OCI-M2 (cell line): ENCODE results near the gene IL1RAPL1.

Experiments used
- DNase-seq: peaks from one replicate; lab custom pipeline; 2025; ENCODE audit not compliant: unreplicated experiment; lab: John Stamatoyannopoulos, UW

Gene IL1RAPL1

GRCh38 chrX:28626515-28626914 is 39.3 kb downstream of the IL1RAPL1 start:
- no peak for DNase-seq

- no peak for DNase-seq
Measured at GRCh38 chrX:28628120-28628519, 40.9 kb downstream of the IL1RAPL1 start.

- DNase-seq, result no peak
Measured at GRCh38 chrX:28638775-28639174, 51.5 kb downstream of the IL1RAPL1 start.

GRCh38 chrX:28639451-28639850 is 52.2 kb downstream of the IL1RAPL1 start:
- DNase-seq, result no peak

DNA sequence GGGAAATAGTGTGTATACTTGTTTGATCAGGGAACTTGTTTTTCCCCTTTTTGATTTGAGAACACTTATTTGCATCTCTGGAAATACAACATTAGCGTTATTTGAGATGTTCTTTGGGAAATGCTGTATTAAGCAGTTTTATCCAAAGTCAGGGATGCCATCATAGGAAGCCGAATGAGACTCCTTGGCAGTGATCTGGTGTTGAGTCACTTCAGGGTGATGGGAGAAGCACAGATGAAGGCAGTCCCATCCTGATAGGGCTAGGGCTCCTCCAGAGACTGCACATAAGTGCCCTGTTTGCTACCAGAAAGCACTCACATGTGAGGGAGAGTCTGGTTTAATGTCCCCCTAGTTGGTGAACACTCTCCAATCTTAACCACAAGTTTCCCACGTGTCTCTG is 62.3 kb downstream of the IL1RAPL1 start:
- DNase-seq, result no peak

DNA sequence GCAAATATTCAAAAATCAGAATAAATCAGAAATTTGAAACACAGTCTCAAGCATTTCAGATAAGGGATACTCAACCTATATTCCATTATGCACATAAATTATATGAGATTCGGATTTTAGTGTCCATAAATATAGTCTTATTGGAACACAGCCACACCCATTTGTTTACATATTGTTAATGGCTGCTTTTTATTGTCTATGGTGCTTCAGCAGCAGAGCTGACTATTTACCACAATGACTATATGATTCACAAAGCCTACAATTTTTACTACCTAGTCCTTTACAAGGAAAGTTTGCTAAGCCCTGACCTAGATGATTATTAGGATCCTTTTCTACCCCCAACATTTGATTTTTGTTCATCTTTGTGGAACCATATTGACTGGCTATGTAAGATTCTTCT is 63.9 kb downstream of the IL1RAPL1 start:
- no peak for DNase-seq

DNA sequence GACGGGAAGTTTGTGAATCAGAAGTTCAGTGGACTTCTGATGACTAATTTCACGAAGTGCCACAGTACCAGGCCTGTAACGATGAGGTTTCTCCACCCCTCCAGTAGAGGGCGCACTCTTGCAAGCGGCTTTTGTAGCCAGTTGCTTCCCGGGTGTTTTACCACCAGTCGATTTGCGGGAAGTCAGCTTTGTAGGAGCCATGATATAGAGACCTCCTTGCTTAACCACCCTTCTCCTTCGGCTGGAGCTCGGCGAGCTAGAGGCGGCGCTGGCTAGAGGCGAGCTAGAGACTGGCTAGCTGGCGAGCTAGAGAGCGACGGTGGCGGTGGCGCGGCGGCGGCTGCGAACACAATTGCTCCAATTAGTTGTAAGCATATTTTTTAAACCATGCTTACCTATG is 72.0 kb downstream of the IL1RAPL1 start:
- no peak for DNase-seq

DNA sequence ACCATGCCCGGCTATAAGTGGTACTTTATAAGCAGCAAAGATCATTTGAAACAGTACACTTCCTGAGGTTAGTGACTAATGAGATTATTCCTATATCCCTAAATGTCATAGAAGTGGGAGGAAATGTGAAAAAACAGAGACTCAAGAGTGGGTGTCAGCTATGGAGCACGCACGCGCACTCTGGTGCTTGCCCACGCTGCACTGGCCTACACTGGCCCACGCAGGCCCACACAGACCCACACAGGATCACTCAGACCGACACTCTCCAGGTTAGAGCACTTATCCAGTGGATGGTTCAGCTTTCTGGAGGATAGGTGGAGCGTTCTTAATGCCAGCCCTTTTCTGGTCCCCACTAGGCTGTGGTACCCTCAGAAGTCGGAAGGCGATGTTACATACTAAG is 78.5 kb downstream of the IL1RAPL1 start:
- no peak for DNase-seq

- no peak for DNase-seq
Measured at GRCh38 chrX:28668303-28668702, 81.1 kb downstream of the IL1RAPL1 start.

DNA sequence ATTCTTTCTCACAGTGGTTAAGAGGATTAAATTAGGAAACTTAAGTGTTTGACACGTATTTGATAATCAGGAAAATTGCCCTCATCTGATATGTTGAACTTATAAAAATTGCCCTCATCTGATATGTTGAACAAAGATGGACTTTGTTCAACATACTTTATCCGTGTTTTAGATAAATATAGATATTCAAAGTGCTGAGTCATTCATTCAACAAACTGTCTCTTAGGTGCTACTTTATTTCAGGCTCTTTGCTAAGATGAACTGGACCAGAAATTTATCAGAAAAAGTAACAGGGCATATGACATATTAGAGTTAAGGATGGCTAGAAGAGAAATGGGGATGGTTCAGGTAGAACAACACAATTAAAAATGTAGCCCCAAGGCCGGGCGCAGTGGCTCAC is 81.7 kb downstream of the IL1RAPL1 start:
- DNase-seq, result no peak

- DNase-seq, result no peak
Measured at GRCh38 chrX:28670074-28670473, 82.8 kb downstream of the IL1RAPL1 start.

DNA sequence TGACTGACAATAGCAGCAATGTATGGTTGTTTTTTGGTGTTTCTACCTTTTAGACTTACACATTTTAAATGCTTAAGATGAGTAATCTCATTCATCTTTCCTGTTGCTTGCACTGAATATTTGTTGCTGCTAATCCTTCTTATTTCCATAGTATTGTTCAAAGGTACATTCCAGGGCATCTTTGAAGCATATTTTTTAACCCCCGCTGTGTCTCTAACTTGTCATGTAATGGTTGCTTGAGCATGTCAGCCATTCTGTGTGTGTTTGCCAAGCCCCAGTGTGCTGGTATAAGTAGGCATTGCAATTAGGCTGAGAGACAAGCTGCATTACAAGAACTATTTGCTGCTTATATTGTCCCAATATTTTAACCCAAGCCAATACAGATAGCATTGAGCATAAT is 87.9 kb downstream of the IL1RAPL1 start:
- no peak for DNase-seq

DNA sequence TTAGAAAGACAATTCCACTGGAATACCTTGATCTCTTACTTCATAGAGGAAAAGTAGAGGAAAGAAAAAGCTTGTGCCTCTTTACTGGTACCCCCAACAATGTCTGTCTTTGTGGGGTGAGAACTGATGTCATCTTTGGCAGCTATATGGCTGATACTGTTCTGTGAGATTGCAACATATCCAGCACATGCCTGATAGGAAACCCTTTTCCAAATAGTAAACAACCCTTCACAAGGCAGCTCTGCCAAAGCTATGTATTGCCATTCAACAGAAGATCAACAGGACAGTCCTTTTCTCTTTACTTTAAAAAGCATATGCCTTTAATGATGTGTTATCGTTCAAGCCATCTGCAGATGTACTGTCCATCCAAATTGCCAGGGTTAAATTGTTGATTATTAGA is 105.9 kb downstream of the IL1RAPL1 start:
- no peak for DNase-seq

DNA sequence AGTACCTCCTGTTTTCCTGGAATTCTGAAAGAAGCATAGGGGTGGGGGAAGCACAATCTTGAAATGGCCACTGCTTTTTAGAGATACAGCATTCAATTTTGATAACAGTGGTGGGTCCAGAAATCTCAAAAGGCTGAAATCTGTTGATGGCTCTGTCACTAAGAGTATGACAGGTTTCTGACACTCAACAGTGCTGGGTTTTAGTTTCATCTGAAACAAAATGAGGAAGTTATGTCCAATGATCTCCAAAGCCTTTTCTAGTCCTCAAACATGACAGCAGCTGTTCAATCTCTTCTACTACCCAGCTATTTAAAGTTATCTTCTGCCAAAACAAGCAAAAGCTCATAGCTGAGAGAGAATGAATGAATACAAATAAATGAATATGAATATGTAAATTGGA is 110.5 kb downstream of the IL1RAPL1 start:
- DNase-seq, result no peak

GRCh38 chrX:28701222-28701621 is 114.0 kb downstream of the IL1RAPL1 start:
- DNase-seq, result no peak

DNA sequence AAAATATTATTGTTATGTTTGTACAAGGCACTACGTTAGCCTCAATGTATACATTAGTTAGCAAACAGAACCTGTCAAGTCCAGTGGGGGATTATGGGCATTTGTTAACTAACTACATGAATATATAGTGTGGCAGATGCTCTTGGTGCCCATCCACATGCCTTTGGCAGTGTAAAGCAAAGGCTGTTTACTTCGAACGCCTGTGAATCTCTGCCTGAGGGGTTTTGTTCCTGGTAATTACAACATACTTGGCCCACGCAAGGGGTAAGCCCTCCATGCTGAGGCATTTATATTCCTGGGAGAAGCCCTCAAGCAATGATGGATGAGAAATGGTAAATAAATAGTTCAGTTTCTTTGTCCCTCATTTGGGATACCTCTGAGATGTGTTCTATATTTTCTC is 119.7 kb downstream of the IL1RAPL1 start:
- DNase-seq, result no peak

GRCh38 chrX:28709421-28709820 is 122.2 kb downstream of the IL1RAPL1 start:
- no peak for DNase-seq

DNA sequence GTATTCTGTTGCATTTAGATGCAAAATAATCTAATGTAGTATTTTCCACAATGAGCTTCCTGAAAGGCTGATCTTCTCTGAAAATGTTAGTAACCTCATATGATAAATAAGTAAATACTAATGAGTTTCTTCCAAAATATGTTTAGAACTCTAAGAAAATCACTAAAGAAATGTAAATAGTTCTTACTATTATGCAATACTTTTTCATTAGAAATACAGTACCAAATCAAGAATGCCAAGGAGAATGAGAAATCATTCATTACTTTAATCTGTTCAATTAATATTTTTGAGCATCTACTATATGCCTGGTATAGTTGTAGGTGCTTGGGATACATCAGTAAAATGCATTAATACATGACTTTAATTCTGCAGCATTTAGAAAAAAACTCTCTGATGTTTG is 130.6 kb downstream of the IL1RAPL1 start:
- DNase-seq, result no peak

DNA sequence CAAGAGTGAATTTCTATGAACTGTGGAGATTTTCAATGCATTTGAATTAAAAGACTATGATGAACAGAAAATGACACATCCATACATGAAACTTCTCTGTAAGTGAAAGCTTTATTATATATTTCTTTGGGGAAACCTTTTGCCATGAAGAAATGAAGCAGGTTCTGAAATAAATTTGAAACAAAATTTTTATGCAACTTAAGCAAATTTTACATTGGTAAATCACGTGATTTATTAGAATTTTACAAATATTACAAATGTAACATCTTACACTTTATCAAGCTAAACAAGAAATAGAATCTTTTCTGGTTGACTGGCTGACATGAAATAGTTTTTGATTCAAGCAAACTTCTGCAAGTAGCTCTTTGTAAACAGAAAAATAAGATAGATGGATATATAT is 131.2 kb downstream of the IL1RAPL1 start:
- DNase-seq, result no peak

- no peak for DNase-seq
Measured at GRCh38 chrX:28719620-28720019, 132.4 kb downstream of the IL1RAPL1 start.

DNA sequence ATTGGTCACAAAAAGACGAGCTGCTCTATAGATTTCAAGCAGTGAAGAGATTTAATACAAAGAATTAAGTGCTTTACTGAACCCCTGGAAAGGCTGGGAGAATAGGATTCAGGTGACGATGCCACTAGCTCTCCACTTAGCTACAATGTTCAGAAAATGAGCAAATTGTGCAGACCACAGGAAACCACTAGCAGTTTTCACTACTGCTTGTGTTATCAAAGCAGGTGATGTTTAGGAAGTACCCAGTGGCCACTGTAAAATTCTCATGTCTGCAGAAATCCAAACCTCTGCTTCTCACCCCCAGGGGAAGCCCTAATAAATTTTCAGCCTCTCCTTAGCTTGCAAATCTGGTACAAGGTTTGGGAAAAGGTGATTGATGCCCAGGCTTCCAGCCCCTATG is 165.1 kb downstream of the IL1RAPL1 start:
- no peak for DNase-seq

- DNase-seq, result no peak
Measured at GRCh38 chrX:28756175-28756574, 168.9 kb downstream of the IL1RAPL1 start.

GRCh38 chrX:28756647-28757046 is 169.4 kb downstream of the IL1RAPL1 start:
- no peak for DNase-seq

DNA sequence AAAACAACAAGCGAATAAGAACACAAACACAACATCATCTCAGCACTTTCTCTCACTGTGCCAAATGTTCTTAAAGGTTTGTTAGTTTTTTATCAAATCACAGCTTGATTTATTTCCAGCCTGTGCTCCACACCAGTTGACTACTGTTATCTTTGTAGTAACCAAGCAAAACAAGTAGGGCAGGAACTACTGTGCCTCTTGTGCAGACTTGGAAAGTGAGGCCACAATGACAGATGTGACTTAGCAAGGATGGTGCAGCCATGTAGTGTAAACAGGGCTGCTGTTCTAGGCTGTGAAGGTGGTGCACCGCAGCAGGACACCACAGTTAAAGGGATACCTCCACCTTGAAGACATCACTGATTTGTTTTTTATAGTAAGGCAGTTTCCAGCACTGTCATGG is 170.0 kb downstream of the IL1RAPL1 start:
- DNase-seq, result no peak
